GM06990 (cell line): ENCODE measurements around the gene IGFLR1.

Source experiments
- DNase-seq: peaks from one replicate; pipeline ENCODE4 v3.0.0-alpha.2; 2011; ENCODE audit not compliant: insufficient read length; ENCODE audit errors: extremely low read depth
- H3K27me3 ChIP-seq: replicated peaks from 2 replicates; pipeline ENCODE4 v1.6.0; 2011; ENCODE audit warnings: low read length; ENCODE audit not compliant: control insufficient read depth, insufficient read depth
- H3K36me3 ChIP-seq: 2 replicates; pipeline ENCODE4 v1.5.1; 2011; ENCODE audit warnings: low read length; ENCODE audit not compliant: control insufficient read depth, insufficient read depth
- H3K4me3 ChIP-seq: replicated peaks from 2 replicates; pipeline ENCODE4 v1.5.1; 2011; ENCODE audit warnings: low read depth, mild to moderate bottlenecking, control low read depth, low read length
- CTCF ChIP-seq: IDR thresholded peaks from 2 replicates; pipeline ENCODE4 v1.5.1; 2011; ENCODE audit warnings: low read length, control low read depth, mild to moderate bottlenecking, inconsistent platforms; ENCODE audit not compliant: insufficient read depth, poor library complexity, severe bottlenecking

IGFLR1 gene

DNA sequence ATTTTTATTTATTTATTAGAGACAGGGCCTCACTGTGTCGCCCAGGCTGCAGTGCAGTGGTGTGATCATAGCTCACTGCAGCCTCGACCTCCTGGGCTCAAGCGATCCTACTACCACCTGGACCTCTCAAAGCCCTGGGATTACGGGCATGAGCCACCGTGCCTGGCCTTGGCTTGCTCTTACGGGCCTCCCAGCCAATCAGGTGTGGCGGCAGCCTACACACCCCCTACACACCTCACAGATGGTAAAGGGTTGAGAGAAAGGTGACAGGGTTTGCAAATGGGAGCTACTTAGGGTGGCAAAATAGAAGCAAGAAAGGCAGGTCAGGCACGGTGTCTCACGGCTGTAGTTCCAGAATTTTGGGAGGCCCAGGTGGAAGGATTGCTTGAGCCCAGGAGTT, 38.9 kb downstream of the IGFLR1 start:
- no peak for DNase-seq
- H3K27me3 ChIP-seq: no peaks in the 10 kb centered on the region
- TF ChIP-seq CTCF: no peak
- no peaks in the 10 kb centered on the region for H3K36me3 ChIP-seq
- H3K4me3 ChIP-seq: peak overlapping the region; percentile 82; the same call in 1 of the 2 replicates

GRCh38 chr19:35702223-35703012, 39.8 kb downstream of the IGFLR1 start:
- peak; percentile 95 for DNase-seq
- no peaks in the 10 kb centered on the region for H3K27me3 ChIP-seq
- peak overlapping the region; percentile 82 for H3K4me3 ChIP-seq
- H3K36me3 ChIP-seq: no peaks in the 10 kb centered on the region
- no peak for TF ChIP-seq CTCF

DNA sequence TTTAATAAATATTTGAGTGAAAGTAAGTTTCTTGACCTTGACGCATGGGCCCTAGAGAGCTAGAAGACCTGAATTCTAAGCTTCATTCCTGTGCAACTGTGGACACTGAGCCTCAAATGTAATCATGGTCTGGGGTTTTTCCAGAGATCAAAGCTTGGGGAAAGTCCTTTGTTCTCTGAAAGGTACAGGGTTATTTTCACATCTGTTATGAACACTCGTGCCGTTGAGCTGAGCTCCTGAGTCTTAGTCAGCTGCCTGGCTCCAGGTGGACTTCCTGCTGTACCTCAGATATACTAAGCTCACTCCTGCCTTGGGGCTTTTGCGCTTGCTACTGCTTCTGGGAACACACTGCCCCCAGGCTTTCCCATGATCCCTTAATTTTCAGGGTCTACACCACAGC, 45.4 kb downstream of the IGFLR1 start:
- peak; percentile 54 for DNase-seq
- Histone ChIP-seq H3K4me3 (no peak overlapping the region), H3K27me3 (no peaks in the 10 kb centered on the region), H3K36me3 (no peaks in the 10 kb centered on the region)
- TF ChIP-seq CTCF: no peak

- H3K27me3 ChIP-seq: no peaks in the 10 kb centered on the region
- H3K36me3 ChIP-seq: no peaks in the 10 kb centered on the region
- no peak overlapping the region for H3K4me3 ChIP-seq
- no peak for DNase-seq
- no peak for TF ChIP-seq CTCF
Measured at GRCh38 chr19:35695895-35696422, 46.3 kb downstream of the IGFLR1 start.

- no peaks in the 10 kb centered on the region for H3K36me3 ChIP-seq
- peak; percentile 99 for TF ChIP-seq CTCF
- DNase-seq: peak; percentile 60
- no peaks in the 10 kb centered on the region for H3K27me3 ChIP-seq
- H3K4me3 ChIP-seq: no peak overlapping the region
Measured at GRCh38 chr19:35693835-35694599, 48.2 kb downstream of the IGFLR1 start.
